HCT116 (cell line): Measurements from ENCODE around the gene SLC10A3. TPM values are rescaled to one million over a fixed set of nuclear protein-coding genes. Genes with fewer than 3 reads are reported as not detected.

ENCODE experiments used
- ATAC-seq: fragments of 200-7000 bp; cut with Tn5 transposase; 2 replicates; pipeline ENCODE4 v1.9.1; 2020; ENCODE audit warnings: mild to moderate bottlenecking, moderate library complexity
- BruUV-seq: library from RNA; stranded (reverse); fragments of 400-500 nt; replicated peaks from 2 replicates; lab custom pipeline; 2021; lab: Mats Ljungman, UMichigan
- CTCF ChIA-PET: fragments of 300-600 bp; sonication (Branson Sonifier 250); formaldehyde crosslinking; loops from one replicate; lab custom pipeline; 2021; ENCODE audit warnings: antibody characterized with exemption; lab: Charles Lee
- POLR2A ChIA-PET: fragments of 300-600, 350-600 bp; sonication (Branson Sonifier 250); formaldehyde crosslinking; loops from one replicate; lab custom pipeline; 2021; ENCODE audit warnings: antibody characterized with exemption; lab: Charles Lee
- RAD21 ChIA-PET, 2 experiments: fragments of 300-600 bp; sonication (Branson Sonifier 250); formaldehyde crosslinking; loops; one replicate each; lab custom pipeline; 2023; ENCODE audit warnings: low total read pairs in 2 of 2; ENCODE audit not compliant: uncharacterized antibody in 2 of 2, unreplicated experiment in 2 of 2, low non-redundant PET in 1 of 2; lab: Charles Lee
- DNase-seq: peaks from one replicate; pipeline ENCODE4 v3.0.0-alpha.2; 2010; ENCODE audit warnings: low read depth, low spot score
- H2AFZ ChIP-seq: fragments of 200-600 bp; shearing (Covaris generic), sonication (generic); 2 replicates; pipeline ENCODE4 v1.6.1; 2017; ENCODE audit warnings: low read depth, mixed run types, mixed read lengths, antibody characterized with exemption, low read length; ENCODE audit not compliant: poor library complexity, severe bottlenecking
- H3K27ac ChIP-seq: 2 replicates; pipeline ENCODE4 v1.5.1; 2012; ENCODE audit warnings: low read depth, low read length
- H3K27me3 ChIP-seq: fragments of 200-600 bp; sonication (generic); 2 replicates; pipeline ENCODE4 v1.6.1; 2016; ENCODE audit warnings: mixed run types, low read length, mixed read lengths; ENCODE audit not compliant: insufficient read depth
- H3K36me3 ChIP-seq, 2 experiments: fragments of 200-500 bp in 1 of 2; fragments of 200-600 bp in 1 of 2; sonication (Bioruptor generic) in 1 of 2; sonication (generic) in 1 of 2; 2 replicates each; pipeline versions ENCODE4 v1.5.1 to v1.6.1; 2014 to 2016; ENCODE audit warnings: low read length in 2 of 2, inconsistent platforms in 1 of 2, mixed read lengths in 1 of 2, mixed run types in 1 of 2; ENCODE audit not compliant: insufficient read depth in 2 of 2, control insufficient read depth in 1 of 2
- H3K4me1 ChIP-seq, 2 experiments: fragments of 200-600 bp in 1 of 2; sonication (generic) in 1 of 2; 2 replicates each; pipeline versions ENCODE4 v1.5.1 to v1.6.1; 2012 to 2017; ENCODE audit warnings: low read length in 2 of 2, inconsistent platforms in 1 of 2, mild to moderate bottlenecking in 1 of 2, mixed read lengths in 1 of 2, mixed run types in 1 of 2, moderate library complexity in 1 of 2; ENCODE audit not compliant: insufficient read depth in 2 of 2, control insufficient read depth in 1 of 2
- H3K4me2 ChIP-seq: fragments of 200-600 bp; sonication (generic); 2 replicates; pipeline ENCODE4 v1.6.1; 2017; ENCODE audit warnings: mixed run types, low read length, mixed read lengths
- H3K4me3 ChIP-seq, 2 experiments: fragments of 200-600 bp in 1 of 2; sonication (generic) in 1 of 2; replicated peaks in 1 of 2; 2 replicates each; pipeline ENCODE4 v1.5.1; 2011 to 2016; ENCODE audit warnings: low read length in 2 of 2, control low read depth in 1 of 2, low read depth in 1 of 2, mild to moderate bottlenecking in 1 of 2, mixed read lengths in 1 of 2, mixed run types in 1 of 2
- H3K79me2 ChIP-seq: fragments of 200-600 bp; sonication (generic); 2 replicates; pipeline ENCODE4 v1.6.1; 2017; ENCODE audit warnings: mild to moderate bottlenecking, mixed run types, low read length, moderate library complexity, mixed read lengths; ENCODE audit not compliant: insufficient read depth
- H3K9ac ChIP-seq: fragments of 200-600 bp; sonication (generic); 2 replicates; pipeline ENCODE4 v1.6.1; 2016; ENCODE audit warnings: low read length, mixed read lengths
- H3K9me2 ChIP-seq: fragments of 200-600 bp; sonication (generic), shearing (Covaris generic); 2 replicates; pipeline ENCODE4 v1.6.1; 2017; ENCODE audit warnings: mixed run types, mild to moderate bottlenecking, moderate library complexity; ENCODE audit not compliant: insufficient read depth
- H3K9me3 ChIP-seq, 2 experiments: fragments of 200-500 bp in 1 of 2; fragments of 200-600 bp in 1 of 2; sonication (Bioruptor generic) in 1 of 2; sonication (generic) in 1 of 2; 2 replicates each; pipeline ENCODE4 v1.6.1; 2014 to 2017; ENCODE audit warnings: low read length in 2 of 2, mixed read lengths in 2 of 2, inconsistent platforms in 1 of 2, low read depth in 1 of 2, mild to moderate bottlenecking in 1 of 2, mixed run types in 1 of 2, moderate library complexity in 1 of 2; ENCODE audit not compliant: control insufficient read depth in 1 of 2, insufficient read depth in 1 of 2
- H4K20me1 ChIP-seq: fragments of 200-600 bp; sonication (generic), shearing (Covaris generic); 2 replicates; pipeline ENCODE4 v1.6.1; 2017; ENCODE audit warnings: mixed run types, mild to moderate bottlenecking, moderate library complexity; ENCODE audit not compliant: insufficient read depth
- CBX3 ChIP-seq: IDR thresholded peaks from 2 replicates; pipeline ENCODE4 v1.6.1; 2012; ENCODE audit warnings: low read depth
- EGR1 ChIP-seq: IDR thresholded peaks from 2 replicates; pipeline ENCODE4 v1.6.1; 2012; ENCODE audit warnings: low read depth
- EZH2 ChIP-seq: fragments of 200-600 bp; sonication (generic); IDR thresholded peaks from 2 replicates; pipeline ENCODE4 v1.6.1; 2017; ENCODE audit warnings: antibody characterized with exemption, mixed run types
- EZH2phosphoT487 ChIP-seq: fragments of 200-600 bp; IDR thresholded peaks from 2 replicates; pipeline ENCODE4 v1.6.1; 2018; ENCODE audit warnings: antibody characterized with exemption, borderline replicate concordance
- FOSL1 ChIP-seq: IDR thresholded peaks from 2 replicates; pipeline ENCODE4 v1.6.1; 2012; ENCODE audit warnings: low read depth
- JUND ChIP-seq: IDR thresholded peaks from 2 replicates; pipeline ENCODE4 v1.6.1; 2012
- RAD21 ChIP-seq: IDR thresholded peaks from 2 replicates; pipeline ENCODE4 v1.6.1; 2012; ENCODE audit warnings: low read depth, mild to moderate bottlenecking
- SIN3A ChIP-seq: IDR thresholded peaks from 2 replicates; pipeline ENCODE4 v1.6.1; 2012; ENCODE audit warnings: low read depth
- SP1 ChIP-seq: IDR thresholded peaks from 2 replicates; pipeline ENCODE4 v1.6.1; 2012; ENCODE audit warnings: low read depth
- SRF ChIP-seq: IDR thresholded peaks from 2 replicates; pipeline ENCODE4 v1.6.1; 2012; ENCODE audit warnings: low read depth
- TCF7L2 ChIP-seq: IDR thresholded peaks from 2 replicates; pipeline ENCODE4 v1.7.0; 2011; ENCODE audit warnings: borderline replicate concordance, inconsistent platforms; ENCODE audit not compliant: insufficient read depth, insufficient read length; ENCODE audit errors: extremely low read depth
- YY1 ChIP-seq: IDR thresholded peaks from 2 replicates; pipeline ENCODE4 v1.6.1; 2011; ENCODE audit warnings: low read length, low read depth, moderate library complexity, mild to moderate bottlenecking; ENCODE audit not compliant: insufficient replicate concordance; ENCODE audit errors: extremely low read depth
- ZFX ChIP-seq: fragments of 450-650 bp; IDR thresholded peaks from 2 replicates; pipeline ENCODE4 v1.6.1; 2017
- ZNF274 ChIP-seq: fragments of 200-500 bp; sonication (Bioruptor generic); IDR thresholded peaks from 2 replicates; pipeline ENCODE4 v1.6.1; 2014; ENCODE audit warnings: mild to moderate bottlenecking, low read depth, low read length, inconsistent platforms
- intact Hi-C: fragments of 100-400 bp; cut with micrococcal nuclease; formaldehyde crosslinking; loops from 2 replicates; pipeline ENCODE4 v1.10.0; 2022
- total RNA-seq: library from RNA; stranded (reverse); gene quantifications from one replicate; pipeline ENCODE4 v1.2.1, GENCODE V29; 2021; ENCODE audit not compliant: unreplicated experiment
- TF ChIP-seq, protein P1 (sequence below): IDR thresholded peaks from 2 replicates; pipeline ENCODE4 v1.6.1; 2012; ENCODE audit warnings: low read depth
- TF ChIP-seq, protein P2 (sequence below), 3 experiments: fragments of 200-600 bp in 1 of 3; sonication (generic) in 1 of 3; IDR thresholded peaks in 2 of 3; conservative IDR thresholded peaks in 1 of 3; 2 replicates each; pipeline ENCODE4 v1.5.1; 2012 to 2017; ENCODE audit warnings: low read depth in 2 of 3, low read length in 2 of 3, antibody characterized with exemption in 1 of 3, borderline replicate concordance in 1 of 3, control low read depth in 1 of 3, mild to moderate bottlenecking in 1 of 3, mixed read lengths in 1 of 3, mixed run types in 1 of 3, moderate library complexity in 1 of 3; ENCODE audit not compliant: insufficient read depth in 1 of 3
- TF ChIP-seq, protein P3 (sequence below): IDR thresholded peaks from 2 replicates; pipeline ENCODE4 v1.6.1; 2012
- TF ChIP-seq, protein P4 (sequence below): IDR thresholded peaks from 2 replicates; pipeline ENCODE4 v1.6.1; 2012

The SLC10A3 gene
- total RNA-seq, 1 experiment from 2014 or later, result 16.2 TPM

DNA sequence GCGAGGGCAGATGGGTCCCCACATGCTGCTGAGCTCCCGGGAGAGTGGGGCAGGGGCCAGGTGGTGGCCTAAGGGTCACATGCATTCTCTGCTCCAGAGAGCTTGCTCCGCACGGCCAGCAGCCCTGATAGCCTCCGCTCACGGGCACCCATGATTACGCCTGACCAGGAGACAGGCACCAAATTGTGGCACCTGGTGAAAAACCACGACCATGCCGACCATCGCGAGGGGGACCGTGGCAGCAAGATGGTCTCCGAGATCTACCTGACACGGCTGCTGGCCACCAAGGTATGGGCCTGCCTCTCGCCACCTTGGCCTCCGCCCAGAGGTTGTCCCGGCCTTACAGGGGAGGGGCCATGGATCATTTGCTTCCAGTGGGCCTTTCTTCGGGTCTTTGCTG is 20.5 kb downstream of the SLC10A3 start:
- DNase-seq, result no peak
- no TSS peak for BruUV-seq

More for the DNA sequence above, 20.5 kb downstream of the SLC10A3 start:
- POLR2A ChIA-PET, result no interaction called here
- no peaks in the 10 kb centered on the region for H3K27me3 ChIP-seq
- no peak overlapping the region for H3K4me3 ChIP-seq
- CTCF ChIA-PET, result no interaction called here
- intact Hi-C loops, result no loop called here
- no peak for ATAC-seq
- no peaks in the 10 kb centered on the region for H4K20me1 ChIP-seq
- no peak overlapping the region for H2AFZ ChIP-seq
- H3K36me3 ChIP-seq, result peaks cover 0 to 2% of the 10 kb centered on the region in 2 experiments; a peak in 1 of 4 replicates
- H3K9me2 ChIP-seq, result no peaks in the 10 kb centered on the region
- H3K79me2 ChIP-seq, result no peaks in the 10 kb centered on the region
- no peaks in the 10 kb centered on the region for H3K9me3 ChIP-seq
- TF ChIP-seq FOSL1, result no peak
- TF ChIP-seq, protein P1, sequence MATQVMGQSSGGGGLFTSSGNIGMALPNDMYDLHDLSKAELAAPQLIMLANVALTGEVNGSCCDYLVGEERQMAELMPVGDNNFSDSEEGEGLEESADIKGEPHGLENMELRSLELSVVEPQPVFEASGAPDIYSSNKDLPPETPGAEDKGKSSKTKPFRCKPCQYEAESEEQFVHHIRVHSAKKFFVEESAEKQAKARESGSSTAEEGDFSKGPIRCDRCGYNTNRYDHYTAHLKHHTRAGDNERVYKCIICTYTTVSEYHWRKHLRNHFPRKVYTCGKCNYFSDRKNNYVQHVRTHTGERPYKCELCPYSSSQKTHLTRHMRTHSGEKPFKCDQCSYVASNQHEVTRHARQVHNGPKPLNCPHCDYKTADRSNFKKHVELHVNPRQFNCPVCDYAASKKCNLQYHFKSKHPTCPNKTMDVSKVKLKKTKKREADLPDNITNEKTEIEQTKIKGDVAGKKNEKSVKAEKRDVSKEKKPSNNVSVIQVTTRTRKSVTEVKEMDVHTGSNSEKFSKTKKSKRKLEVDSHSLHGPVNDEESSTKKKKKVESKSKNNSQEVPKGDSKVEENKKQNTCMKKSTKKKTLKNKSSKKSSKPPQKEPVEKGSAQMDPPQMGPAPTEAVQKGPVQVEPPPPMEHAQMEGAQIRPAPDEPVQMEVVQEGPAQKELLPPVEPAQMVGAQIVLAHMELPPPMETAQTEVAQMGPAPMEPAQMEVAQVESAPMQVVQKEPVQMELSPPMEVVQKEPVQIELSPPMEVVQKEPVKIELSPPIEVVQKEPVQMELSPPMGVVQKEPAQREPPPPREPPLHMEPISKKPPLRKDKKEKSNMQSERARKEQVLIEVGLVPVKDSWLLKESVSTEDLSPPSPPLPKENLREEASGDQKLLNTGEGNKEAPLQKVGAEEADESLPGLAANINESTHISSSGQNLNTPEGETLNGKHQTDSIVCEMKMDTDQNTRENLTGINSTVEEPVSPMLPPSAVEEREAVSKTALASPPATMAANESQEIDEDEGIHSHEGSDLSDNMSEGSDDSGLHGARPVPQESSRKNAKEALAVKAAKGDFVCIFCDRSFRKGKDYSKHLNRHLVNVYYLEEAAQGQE, result no peak
- no peak for TF ChIP-seq EGR1
- no peak for TF ChIP-seq TCF7L2
- no peak for TF ChIP-seq SP1
- no peak for TF ChIP-seq JUND
- TF ChIP-seq YY1, result no peak
- TF ChIP-seq CBX3, result no peak
- no peak for TF ChIP-seq EZH2phosphoT487
- no peak for TF ChIP-seq ZNF274
- TF ChIP-seq, protein P2, sequence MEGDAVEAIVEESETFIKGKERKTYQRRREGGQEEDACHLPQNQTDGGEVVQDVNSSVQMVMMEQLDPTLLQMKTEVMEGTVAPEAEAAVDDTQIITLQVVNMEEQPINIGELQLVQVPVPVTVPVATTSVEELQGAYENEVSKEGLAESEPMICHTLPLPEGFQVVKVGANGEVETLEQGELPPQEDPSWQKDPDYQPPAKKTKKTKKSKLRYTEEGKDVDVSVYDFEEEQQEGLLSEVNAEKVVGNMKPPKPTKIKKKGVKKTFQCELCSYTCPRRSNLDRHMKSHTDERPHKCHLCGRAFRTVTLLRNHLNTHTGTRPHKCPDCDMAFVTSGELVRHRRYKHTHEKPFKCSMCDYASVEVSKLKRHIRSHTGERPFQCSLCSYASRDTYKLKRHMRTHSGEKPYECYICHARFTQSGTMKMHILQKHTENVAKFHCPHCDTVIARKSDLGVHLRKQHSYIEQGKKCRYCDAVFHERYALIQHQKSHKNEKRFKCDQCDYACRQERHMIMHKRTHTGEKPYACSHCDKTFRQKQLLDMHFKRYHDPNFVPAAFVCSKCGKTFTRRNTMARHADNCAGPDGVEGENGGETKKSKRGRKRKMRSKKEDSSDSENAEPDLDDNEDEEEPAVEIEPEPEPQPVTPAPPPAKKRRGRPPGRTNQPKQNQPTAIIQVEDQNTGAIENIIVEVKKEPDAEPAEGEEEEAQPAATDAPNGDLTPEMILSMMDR (IDR thresholded peaks at IDR 0.05 in 2 of 3, conservative IDR thresholded peaks at IDR 0.05 in 1 of 3; ENCODE audit: borderline replicate concordance in 1 of 3, insufficient read depth in 1 of 3, low read depth in 2 of 3, low read length in 2 of 3), result no peak
- no peak for TF ChIP-seq ZFX
- TF ChIP-seq, protein P3, sequence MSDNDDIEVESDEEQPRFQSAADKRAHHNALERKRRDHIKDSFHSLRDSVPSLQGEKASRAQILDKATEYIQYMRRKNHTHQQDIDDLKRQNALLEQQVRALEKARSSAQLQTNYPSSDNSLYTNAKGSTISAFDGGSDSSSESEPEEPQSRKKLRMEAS, result no peak
- TF ChIP-seq SIN3A, result no peak
- no peak for TF ChIP-seq SRF
- TF ChIP-seq, protein P4, sequence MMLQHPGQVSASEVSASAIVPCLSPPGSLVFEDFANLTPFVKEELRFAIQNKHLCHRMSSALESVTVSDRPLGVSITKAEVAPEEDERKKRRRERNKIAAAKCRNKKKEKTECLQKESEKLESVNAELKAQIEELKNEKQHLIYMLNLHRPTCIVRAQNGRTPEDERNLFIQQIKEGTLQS, result no peak
- TF ChIP-seq RAD21, result no peak
- no peak for TF ChIP-seq EZH2
- H3K4me1 ChIP-seq, result no peaks in the 10 kb centered on the region
- no peak overlapping the region for H3K9ac ChIP-seq
- no peak overlapping the region for H3K4me2 ChIP-seq
- RAD21 ChIA-PET, result no interaction called here
- no peak overlapping the region for H3K27ac ChIP-seq
